T47D (cell line): ENCODE data around the gene ZNF296.
A peak's percentile ranks its signal among the peaks of the same experiment; 100 is the strongest.

Source experiments
- DNase-seq, 2 experiments: peaks; one replicate each; pipeline versions ENCODE4 v3.0.0 to v3.0.0-alpha.2; 2011 to 2012; ENCODE audit warnings: low read depth in 1 of 2, low spot score in 1 of 2
- JUND ChIP-seq: IDR thresholded peaks from 2 replicates; pipeline ENCODE4 v1.6.1; 2012; ENCODE audit warnings: low read depth
- in situ Hi-C: cut with HindIII; loops from 2 replicates; pipeline ENCODE4 v1.10.0; 2016; ENCODE audit warnings: low sequenced_read_pairs, low pct_unique_long_range_greater_than_20kb

The ZNF296 gene

DNA sequence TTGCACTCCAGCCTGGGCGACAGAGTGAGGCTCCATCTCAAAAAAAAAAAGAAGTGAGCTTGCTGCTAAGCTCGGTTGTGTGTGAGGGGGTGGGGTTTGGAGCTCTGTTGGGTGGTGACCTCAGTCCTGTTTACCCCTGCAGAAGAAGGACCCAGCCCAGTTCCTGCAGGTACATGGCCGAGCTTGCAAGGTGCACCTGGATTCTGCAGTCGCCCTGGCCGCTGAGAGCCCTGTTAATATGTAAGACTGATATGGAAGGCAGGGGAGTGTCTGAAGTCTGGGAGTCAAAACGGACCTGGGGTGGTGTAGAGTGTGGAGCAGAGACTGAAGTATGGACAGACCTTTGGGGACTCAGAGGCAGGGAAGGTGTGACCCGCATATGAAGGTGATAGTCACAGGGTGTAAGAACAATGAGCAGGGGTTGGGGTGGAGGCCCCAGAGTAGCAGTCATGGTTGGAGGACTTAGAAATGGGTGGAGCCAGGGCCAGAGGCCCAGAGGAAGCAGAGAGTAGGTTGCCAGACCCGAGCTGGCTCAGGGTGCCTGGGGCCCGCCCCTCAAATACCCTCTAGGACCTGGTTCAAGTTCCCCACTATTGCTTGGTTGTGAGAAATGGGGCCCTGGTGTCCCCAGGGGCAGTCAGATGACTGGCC, 24.2 kb downstream of the ZNF296 start:
- DNase-seq = no peak
- in situ Hi-C loops = no loop called here
- no peak for TF ChIP-seq JUND

DNA sequence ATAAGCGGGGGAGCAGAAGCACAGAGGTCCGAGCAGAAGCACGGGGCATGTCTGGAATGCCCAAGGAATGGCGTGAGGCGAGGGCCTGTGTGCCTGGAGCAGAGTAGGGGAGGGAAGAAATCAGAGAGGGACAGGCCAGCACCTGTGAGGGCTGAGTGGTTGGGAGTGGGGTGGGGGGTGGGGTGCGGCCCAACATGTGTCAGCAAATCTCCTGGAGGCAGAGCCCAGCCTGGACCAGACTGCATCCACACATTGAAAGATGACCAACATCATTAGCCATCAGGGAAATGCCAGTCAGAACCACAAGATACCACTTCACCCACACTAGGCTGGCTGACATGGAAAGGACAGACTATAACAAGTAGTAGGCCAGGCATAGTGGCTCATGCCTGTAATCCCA, 26.2 kb downstream of the ZNF296 start:
- no peak for DNase-seq
- TF ChIP-seq JUND = no peak
- in situ Hi-C loops = no loop called here

DNA sequence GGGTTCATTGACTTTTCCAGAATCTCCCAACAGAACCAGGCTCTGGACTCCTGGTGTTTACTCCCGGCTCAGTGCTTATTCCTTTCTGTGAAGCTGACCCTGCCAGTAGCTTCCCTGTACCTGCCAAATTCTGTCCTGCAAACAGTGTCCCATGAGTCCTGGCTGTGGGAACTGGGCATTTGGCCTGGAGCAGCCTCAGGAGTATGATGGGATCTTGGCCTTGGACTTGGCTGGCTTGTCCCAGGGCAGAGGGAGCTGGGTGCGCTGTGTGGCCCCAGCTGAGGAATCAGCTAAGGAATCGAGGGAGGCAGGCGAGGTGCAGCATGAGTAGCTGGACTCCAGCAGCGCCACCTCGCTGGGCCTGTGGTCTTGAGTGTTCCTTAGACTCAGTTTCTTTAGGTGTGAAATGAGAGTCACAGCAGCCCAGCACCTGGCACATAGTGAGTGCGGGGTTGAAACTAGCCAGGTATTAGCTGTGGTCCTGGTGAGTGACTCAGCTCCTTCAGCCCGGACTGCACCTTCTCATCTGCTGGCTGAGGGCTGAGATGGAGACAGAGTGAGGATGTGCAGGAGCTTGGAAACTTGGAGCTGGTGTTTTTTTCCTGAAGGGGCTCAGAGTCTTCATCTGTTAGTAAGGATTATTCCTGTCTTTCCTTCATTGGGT, 27.1 kb downstream of the ZNF296 start:
- TF ChIP-seq JUND = no peak
- peak in 1 of 2 experiments; percentile 28 for DNase-seq
- in situ Hi-C loops = no loop called here

DNA sequence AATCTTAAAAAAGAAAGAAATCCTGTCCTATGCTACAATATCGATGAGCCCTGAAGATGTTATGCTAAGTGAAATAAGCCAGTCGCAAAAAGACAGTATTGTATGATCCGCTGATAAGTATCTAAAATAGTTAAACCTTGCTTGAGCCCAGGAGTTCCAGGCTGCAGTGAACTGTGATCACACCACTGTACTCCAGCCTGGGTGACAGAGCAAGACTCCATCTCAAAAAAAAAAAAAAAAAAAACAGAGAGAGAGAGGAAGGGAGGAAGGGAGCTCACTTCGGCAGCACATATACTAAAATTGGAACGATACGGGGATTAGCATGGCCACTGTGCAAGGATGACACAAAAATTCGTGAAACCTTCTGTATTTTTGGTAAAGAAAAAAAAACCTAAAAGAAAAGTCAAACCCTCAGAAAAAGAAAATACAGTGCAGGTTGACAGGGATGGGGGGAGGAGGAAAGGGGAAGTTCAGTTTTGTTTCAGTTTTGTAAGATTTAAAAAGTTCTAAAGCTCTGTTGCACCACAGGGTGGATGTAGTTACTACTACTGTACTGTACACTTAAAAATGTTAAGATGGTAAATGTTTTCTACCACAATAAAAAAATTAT, 29.0 kb downstream of the ZNF296 start:
- no peak for TF ChIP-seq JUND
- in situ Hi-C loops = no loop called here
- DNase-seq = no peak

DNA sequence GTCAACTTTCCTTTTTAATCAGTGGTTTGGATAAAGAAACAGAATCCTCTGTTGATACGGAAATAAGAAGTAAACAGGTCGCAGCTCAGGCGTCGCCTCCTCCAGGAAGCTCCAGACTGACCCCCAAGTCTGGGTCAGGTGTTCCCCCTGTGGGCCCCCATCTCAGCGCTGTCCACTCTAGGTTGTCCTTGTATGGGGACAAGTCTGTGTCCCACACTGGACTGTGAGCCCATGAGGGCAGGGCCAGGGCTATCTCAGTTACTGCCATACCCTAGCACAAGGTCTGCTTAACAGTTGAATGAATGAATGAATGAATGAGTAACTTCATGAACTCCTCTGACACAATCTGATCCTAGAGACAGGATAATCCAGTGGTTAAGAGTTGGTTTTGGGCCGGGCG, 29.9 kb downstream of the ZNF296 start:
- no peak for DNase-seq
- no peak for TF ChIP-seq JUND
- in situ Hi-C loops = no loop called here

DNA sequence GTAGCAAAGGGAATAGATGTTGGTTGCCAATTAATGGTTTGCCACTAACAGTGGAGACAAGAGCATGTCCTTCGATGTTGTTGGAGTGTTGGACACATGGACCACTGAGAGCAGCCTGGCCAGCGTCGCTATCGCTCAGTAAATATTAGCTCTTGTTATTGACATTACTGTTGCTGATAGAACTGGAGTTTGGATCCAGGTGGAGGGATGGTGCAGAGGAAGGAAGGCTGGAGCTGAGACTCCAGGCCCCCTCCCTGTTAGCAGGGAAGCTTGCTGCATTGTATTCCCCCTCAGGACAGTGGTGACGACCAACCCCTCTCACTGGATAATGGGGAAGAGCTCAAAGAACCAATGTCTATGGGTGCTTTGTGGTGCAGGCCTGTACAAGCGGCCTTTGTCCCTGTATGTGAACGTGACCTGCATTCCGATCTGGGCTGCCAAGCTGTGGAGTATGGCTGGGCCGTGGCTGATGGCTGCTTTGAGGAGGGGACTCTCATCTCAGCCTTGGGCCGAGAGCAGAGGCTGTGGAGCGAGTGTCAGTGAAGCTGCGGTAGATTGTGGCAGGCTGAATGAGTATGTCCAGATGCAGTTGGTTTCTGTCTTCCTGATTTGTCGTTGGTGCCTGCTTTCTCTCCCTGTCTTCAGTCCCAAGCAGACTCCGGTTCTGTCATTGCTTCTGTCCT, 30.5 kb downstream of the ZNF296 start:
- no peak for TF ChIP-seq JUND
- DNase-seq = no peak
- in situ Hi-C loops = no loop called here

DNA sequence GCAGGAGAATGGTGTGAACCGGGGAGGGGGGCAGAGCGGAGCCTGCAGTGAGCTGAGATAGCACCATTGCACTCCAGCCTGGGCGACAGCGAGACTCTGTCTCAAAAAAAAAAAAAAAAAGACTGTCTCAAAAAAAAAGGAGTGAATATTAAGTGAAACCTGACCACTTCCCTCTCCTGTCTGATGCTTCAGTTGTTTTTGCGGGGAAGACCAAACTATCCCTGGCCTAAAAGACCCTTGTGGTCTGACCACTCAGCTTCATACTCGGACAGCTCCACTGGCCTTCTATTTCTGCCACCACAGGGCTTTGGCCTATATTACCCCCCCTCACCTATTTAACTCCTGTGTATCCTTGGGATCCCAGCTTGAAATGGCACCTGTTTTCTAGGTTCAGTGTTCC, 35.2 kb downstream of the ZNF296 start:
- in situ Hi-C loops = no loop called here
- no peak for TF ChIP-seq JUND
- DNase-seq = no peak

DNA sequence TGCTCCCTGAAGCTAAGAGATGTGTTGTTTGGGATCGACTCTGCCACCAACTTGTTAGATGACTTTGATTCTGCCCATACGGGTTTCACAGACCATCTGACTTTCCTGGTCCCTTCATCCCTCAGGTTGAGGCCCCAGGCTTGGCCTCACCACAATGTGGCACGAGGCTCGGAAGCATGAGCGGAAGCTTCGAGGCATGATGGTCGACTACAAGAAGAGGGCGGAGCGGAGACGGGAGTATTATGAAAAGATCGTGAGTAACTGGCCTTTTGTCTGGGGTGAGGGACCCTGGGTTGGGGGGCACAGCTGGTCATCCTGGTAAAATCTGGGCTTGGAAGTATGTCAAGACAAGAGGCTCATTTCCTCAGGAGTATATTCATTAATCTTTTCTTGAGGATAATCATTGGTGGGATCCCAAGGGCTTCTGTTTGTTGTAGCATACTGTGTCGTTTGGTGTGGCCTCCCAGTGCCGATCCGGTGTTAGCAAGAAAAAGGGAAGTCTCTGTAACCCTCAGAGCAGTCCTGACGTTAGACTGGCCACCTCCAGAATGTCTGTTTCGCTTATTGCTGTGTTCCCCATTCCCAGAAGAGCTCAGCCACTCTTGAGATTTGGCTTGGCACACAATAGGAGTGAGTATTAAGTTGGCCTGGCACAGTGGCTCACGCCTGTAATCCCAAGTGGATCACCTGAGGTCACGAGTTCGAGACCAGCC, 36.1 kb downstream of the ZNF296 start:
- in situ Hi-C loops = no loop called here
- DNase-seq = no peak
- TF ChIP-seq JUND = no peak

DNA sequence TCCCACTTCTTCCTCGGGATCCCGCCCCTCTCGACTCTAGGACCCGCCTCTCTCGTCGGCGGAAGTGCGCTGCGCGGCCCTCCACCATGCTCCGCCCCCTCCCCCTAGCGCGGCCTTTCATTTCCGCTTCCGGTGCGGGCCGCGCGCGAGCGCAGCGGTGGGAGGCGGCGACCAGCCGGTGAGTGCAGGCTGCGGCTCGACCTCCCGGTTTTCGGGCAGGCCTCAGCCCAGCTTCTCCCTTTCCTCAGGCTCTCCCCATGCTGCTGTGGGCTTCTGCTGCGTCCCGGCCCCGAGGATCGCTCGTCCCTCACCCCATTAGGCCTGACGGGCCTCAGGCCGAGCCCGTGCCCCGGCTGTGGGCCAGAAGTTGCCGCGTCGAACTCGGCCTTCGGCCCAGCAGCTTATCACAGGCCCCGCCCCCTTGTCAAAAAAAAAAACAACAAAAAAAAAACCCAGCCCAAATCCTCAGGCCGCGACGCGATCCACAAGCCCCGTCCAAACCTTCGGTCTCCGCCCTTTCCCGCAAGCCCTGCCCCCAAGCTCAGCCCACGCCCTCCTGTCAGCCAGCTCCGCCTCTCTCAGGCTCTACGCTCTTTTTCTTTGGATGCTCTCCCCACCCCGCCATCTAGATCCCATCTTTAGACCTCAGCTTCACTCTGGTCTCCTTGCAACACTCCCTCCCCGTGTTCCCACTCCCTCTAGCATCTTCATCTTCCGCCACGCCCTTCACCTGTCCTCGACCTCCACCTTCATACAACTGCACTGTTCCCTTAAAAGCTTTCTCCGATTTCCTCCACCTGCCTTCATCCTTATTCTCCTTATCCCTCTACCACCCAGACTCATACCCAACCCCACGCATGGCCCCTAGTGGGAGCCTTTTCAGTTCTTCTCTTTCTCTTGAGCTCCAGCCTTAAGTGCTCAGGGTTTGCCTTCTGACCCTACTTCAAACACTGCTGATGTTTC, 37.1 kb downstream of the ZNF296 start, which contains the start of gene CLASRP:
Gene CLASRP (plus strand): TSS at position 115 of the 963 bp plus-strand sequence. CDS start 1,168 bp downstream, outside the sequence.
- no peak for TF ChIP-seq JUND
- in situ Hi-C loops = no loop called here

DNA sequence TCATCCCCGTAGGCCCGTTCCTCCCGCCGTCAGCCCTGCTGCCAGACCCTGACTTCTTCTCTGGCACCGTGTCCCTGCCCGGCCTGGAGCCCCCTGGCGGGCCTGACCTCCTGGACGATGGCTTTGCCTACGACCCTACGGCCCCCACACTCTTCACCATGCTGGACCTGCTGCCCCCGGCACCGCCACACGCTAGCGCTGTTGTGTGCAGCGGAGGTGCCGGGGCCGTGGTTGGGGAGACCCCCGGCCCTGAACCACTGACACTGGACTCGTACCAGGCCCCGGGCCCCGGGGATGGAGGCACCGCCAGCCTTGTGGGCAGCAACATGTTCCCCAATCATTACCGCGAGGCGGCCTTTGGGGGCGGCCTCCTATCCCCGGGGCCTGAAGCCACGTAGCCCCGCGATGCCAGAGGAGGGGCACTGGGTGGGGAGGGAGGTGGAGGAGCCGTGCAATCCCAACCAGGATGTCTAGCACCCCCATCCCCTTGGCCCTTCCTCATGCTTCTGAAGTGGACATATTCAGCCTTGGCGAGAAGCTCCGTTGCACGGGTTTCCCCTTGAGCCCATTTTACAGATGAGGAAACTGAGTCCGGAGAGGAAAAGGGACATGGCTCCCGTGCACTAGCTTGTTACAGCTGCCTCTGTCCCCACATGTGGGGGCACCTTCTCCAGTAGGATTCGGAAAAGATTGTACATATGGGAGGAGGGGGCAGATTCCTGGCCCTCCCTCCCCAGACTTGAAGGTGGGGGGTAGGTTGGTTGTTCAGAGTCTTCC, 38.7 kb downstream of the ZNF296 start:
- no peak for DNase-seq
- in situ Hi-C loops = no loop called here
- TF ChIP-seq JUND = no peak

More for the DNA sequence above, 37.1 kb downstream of the ZNF296 start, which contains the start of gene CLASRP:
- peak; percentile 53 to 89 for DNase-seq

DNA sequence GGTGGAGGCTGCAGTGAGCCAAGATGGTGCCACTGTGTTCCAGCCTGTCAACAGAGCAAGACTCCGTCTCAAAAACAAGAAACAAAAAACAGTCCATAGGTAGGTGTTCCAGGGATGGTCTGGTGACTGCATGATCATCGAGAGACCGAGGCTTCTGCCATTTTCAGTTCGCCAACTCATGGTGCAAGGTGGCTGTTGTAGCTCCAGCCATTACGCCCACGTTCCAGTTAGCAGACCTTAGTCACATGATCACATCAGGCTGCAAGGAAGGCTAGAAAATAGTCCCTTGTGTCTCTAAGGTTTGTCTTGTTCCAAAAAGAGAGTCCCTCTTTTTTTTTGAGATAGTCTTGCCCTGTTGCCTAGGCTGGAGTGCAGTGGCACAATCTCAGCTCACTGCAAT, 40.5 kb downstream of the ZNF296 start:
- TF ChIP-seq JUND = no peak
- in situ Hi-C loops = no loop called here
- no peak for DNase-seq
